VCaP (cell line): ENCODE data around the gene MARCHF2.

ENCODE experiments used
- H3K27ac ChIP-seq: fragments of 450-650 bp; 2 replicates; pipeline ENCODE4 v1.5.1; 2017
- TF ChIP-seq, protein P1 (sequence below): fragments of 450-650 bp; conservative IDR thresholded peaks from 2 replicates; pipeline ENCODE4 v1.5.1; 2017; ENCODE audit warnings: mild to moderate bottlenecking, moderate library complexity

Gene MARCHF2

GRCh38 chr19:8488365-8488764 lies 75.3 kb downstream of the MARCHF2 start:
- TF ChIP-seq, protein P1, sequence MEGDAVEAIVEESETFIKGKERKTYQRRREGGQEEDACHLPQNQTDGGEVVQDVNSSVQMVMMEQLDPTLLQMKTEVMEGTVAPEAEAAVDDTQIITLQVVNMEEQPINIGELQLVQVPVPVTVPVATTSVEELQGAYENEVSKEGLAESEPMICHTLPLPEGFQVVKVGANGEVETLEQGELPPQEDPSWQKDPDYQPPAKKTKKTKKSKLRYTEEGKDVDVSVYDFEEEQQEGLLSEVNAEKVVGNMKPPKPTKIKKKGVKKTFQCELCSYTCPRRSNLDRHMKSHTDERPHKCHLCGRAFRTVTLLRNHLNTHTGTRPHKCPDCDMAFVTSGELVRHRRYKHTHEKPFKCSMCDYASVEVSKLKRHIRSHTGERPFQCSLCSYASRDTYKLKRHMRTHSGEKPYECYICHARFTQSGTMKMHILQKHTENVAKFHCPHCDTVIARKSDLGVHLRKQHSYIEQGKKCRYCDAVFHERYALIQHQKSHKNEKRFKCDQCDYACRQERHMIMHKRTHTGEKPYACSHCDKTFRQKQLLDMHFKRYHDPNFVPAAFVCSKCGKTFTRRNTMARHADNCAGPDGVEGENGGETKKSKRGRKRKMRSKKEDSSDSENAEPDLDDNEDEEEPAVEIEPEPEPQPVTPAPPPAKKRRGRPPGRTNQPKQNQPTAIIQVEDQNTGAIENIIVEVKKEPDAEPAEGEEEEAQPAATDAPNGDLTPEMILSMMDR = no peak
- no peak overlapping the region for H3K27ac ChIP-seq
